CD14-positive monocyte (primary cell): ENCODE results near the gene TVP23C. TPM values are rescaled to one million over a fixed set of nuclear protein-coding genes. Genes with fewer than 3 reads are reported as not detected.
"Not testable (repeated sequence)": the region's sequence is repeated elsewhere in the genome, so short reads cannot be mapped to it uniquely, and the experiment has no call there.

ENCODE experiments used
- DNase-seq, 3 donors: peaks; one replicate each; pipeline ENCODE4 v3.0.0-alpha.2; 2011 to 2022
- H2AFZ ChIP-seq: 2 replicates; pipeline ENCODE4 v1.6.0; 2012; ENCODE audit warnings: mild to moderate bottlenecking, low read depth, low read length, inconsistent platforms; ENCODE audit not compliant: insufficient read depth, poor library complexity, severe bottlenecking
- H3K27ac ChIP-seq, 2 donors: 1 replicate in 1 of 2; 2 replicates in 1 of 2; pipeline ENCODE4 v1.5.1; 2012 to 2013; ENCODE audit warnings: low read length in 2 of 2, control low read depth in 1 of 2, inconsistent platforms in 1 of 2, low read depth in 1 of 2, mild to moderate bottlenecking in 1 of 2
- H3K27me3 ChIP-seq, 2 donors: one replicate each; pipeline versions ENCODE4 v1.6.0 to v1.6.1; 2011 to 2013; ENCODE audit warnings: low read length in 2 of 2; ENCODE audit not compliant: control insufficient read depth in 2 of 2, insufficient read depth in 2 of 2
- H3K36me3 ChIP-seq, 2 donors: replicated peaks in 1 of 2; 1 replicate in 1 of 2; 2 replicates in 1 of 2; pipeline versions ENCODE4 v1.5.1 to v1.6.1; 2012 to 2013; ENCODE audit warnings: low read length in 2 of 2, control low read depth in 1 of 2, inconsistent platforms in 1 of 2, mild to moderate bottlenecking in 1 of 2; ENCODE audit not compliant: insufficient read depth in 2 of 2, control insufficient read depth in 1 of 2
- H3K4me1 ChIP-seq, 2 donors: 1 replicate in 1 of 2; 2 replicates in 1 of 2; pipeline versions ENCODE4 v1.5.1 to v1.6.1; 2012 to 2013; ENCODE audit warnings: low read length in 2 of 2, control low read depth in 1 of 2, inconsistent platforms in 1 of 2, mild to moderate bottlenecking in 1 of 2, moderate library complexity in 1 of 2; ENCODE audit not compliant: insufficient read depth in 2 of 2, control insufficient read depth in 1 of 2
- H3K4me2 ChIP-seq: replicated peaks from 2 replicates; pipeline ENCODE3; 2012; ENCODE audit warnings: low read length, moderate library complexity, mild to moderate bottlenecking; ENCODE audit not compliant: poor library complexity, severe bottlenecking; ENCODE audit errors: extremely low read depth
- H3K4me3 ChIP-seq, 3 experiments: fragments of 200-600 bp in 1 of 3; sonication (generic) in 1 of 3; replicated peaks in 1 of 3; 1 replicate in 2 of 3; 2 replicates in 1 of 3; pipeline ENCODE4 v1.5.1; 2011 to 2013; ENCODE audit warnings: low read length in 3 of 3, mild to moderate bottlenecking in 3 of 3, control low read depth in 2 of 3, low read depth in 2 of 3, inconsistent platforms in 1 of 3, moderate library complexity in 1 of 3
- H3K79me2 ChIP-seq: 2 replicates; pipeline ENCODE4 v1.6.0; 2012; ENCODE audit warnings: mild to moderate bottlenecking, control low read depth, inconsistent platforms, low read length, moderate library complexity; ENCODE audit not compliant: insufficient read depth
- H3K9ac ChIP-seq: 2 replicates; pipeline ENCODE4 v1.6.0; 2017; ENCODE audit warnings: low read length, mild to moderate bottlenecking; ENCODE audit not compliant: insufficient read depth, poor library complexity, severe bottlenecking
- H3K9me3 ChIP-seq, 2 donors: replicated peaks in 1 of 2; 1 replicate in 1 of 2; 2 replicates in 1 of 2; pipeline versions ENCODE4 v1.5.1 to v1.6.1; 2012 to 2013; ENCODE audit warnings: low read length in 2 of 2, control low read depth in 1 of 2; ENCODE audit not compliant: control insufficient read depth in 1 of 2, insufficient read depth in 1 of 2
- H4K20me1 ChIP-seq: 2 replicates; pipeline ENCODE4 v1.6.0; 2012; ENCODE audit warnings: mild to moderate bottlenecking, low read length, control low read depth, moderate library complexity; ENCODE audit not compliant: insufficient read depth
- H3K27ac Mint-ChIP-seq, 7 donors: one replicate each; pipeline ENCODE4 v1.8.0; 2020; ENCODE audit warnings: mild to moderate bottlenecking in 7 of 7, mixed read lengths in 7 of 7, moderate library complexity in 6 of 7, inconsistent platforms in 2 of 7
- H3K27me3 Mint-ChIP-seq, 3 donors: one replicate each; pipeline ENCODE4 v1.8.0; 2021 to 2022; ENCODE audit warnings: low read depth in 3 of 3, mild to moderate bottlenecking in 3 of 3, mixed read lengths in 3 of 3, moderate library complexity in 3 of 3, inconsistent platforms in 1 of 3
- H3K36me3 Mint-ChIP-seq, 2 donors: one replicate each; pipeline ENCODE4 v1.8.0; 2020; ENCODE audit warnings: mixed read lengths in 2 of 2, inconsistent platforms in 1 of 2, mild to moderate bottlenecking in 1 of 2
- H3K4me1 Mint-ChIP-seq: one replicate; pipeline ENCODE4 v1.8.0; 2020; ENCODE audit warnings: mild to moderate bottlenecking, mixed read lengths
- H3K4me3 Mint-ChIP-seq, 2 donors: one replicate each; pipeline ENCODE4 v1.8.0; 2020; ENCODE audit warnings: mild to moderate bottlenecking in 2 of 2, mixed read lengths in 2 of 2, moderate library complexity in 1 of 2
- H3K9me3 Mint-ChIP-seq, 7 donors: one replicate each; pipeline ENCODE4 v1.8.0; 2020 to 2022; ENCODE audit warnings: mixed read lengths in 7 of 7, mild to moderate bottlenecking in 6 of 7, moderate library complexity in 6 of 7, inconsistent platforms in 2 of 7
- WGBS: methylation state at CpG from one replicate; pipeline ENCODE4 v1.1.5; 2013; ENCODE audit warnings: missing lambda C conversion rate; ENCODE audit not compliant: insufficient coverage; 5-methylcytosine and 5-hydroxymethylcytosine counted together
- intact Hi-C, 2 donors: fragments of 100-400 bp; cut with micrococcal nuclease; formaldehyde crosslinking; loops; one replicate each; pipeline versions ENCODE4 v1.15.0 to v1.15.1; 2023
- polyA plus RNA-seq, 3 donors: library from polyadenylated mRNA; depleted of rRNA in 1 of 3; unstranded in 2 of 3; stranded (reverse) in 1 of 3; fragments of 300-500 nt in 2 of 3; fragments of >200 nt in 1 of 3; fragmentation: Illumina TruSeq in 2 of 3; gene quantifications; 1 replicate in 2 of 3; 2 replicates in 1 of 3; pipeline ENCODE4 v1.2.3, GENCODE V29; 2012 to 2021

Gene TVP23C
- polyA plus RNA-seq, 3 donors = 0.88 to 3.3 (median 1.4) TPM

GRCh38 chr17:15561439-15561838 is 1.8 kb downstream of the TVP23C start:
- H3K36me3 Mint-ChIP-seq = not testable (repeated sequence)

GRCh38 chr17:15558403-15559105 is 4.7 kb downstream of the TVP23C start:
- H3K27ac ChIP-seq, H3K36me3 Mint-ChIP-seq, H2AFZ ChIP-seq, H3K9me3 ChIP-seq, H3K27me3 Mint-ChIP-seq, H3K27me3 ChIP-seq, H3K4me3 Mint-ChIP-seq, H4K20me1 ChIP-seq, H3K9me3 Mint-ChIP-seq, H3K4me1 ChIP-seq, H3K36me3 ChIP-seq, H3K4me3 ChIP-seq, intact Hi-C loops, H3K9ac ChIP-seq, DNase-seq, H3K4me1 Mint-ChIP-seq, H3K27ac Mint-ChIP-seq, H3K4me2 ChIP-seq, H3K79me2 ChIP-seq: not testable (repeated sequence)
- WGBS = no CpG with 5 or more reads among the region's 5 CpGs

More at GRCh38 chr17:15561439-15561838, 1.8 kb downstream of the TVP23C start:
- H3K4me3 ChIP-seq, intact Hi-C loops, H4K20me1 ChIP-seq, H3K36me3 ChIP-seq, H3K27me3 ChIP-seq, H2AFZ ChIP-seq, H3K4me3 Mint-ChIP-seq, H3K27me3 Mint-ChIP-seq, H3K9ac ChIP-seq, H3K27ac ChIP-seq, H3K4me1 Mint-ChIP-seq, H3K79me2 ChIP-seq, H3K9me3 Mint-ChIP-seq, H3K4me1 ChIP-seq, H3K27ac Mint-ChIP-seq, H3K9me3 ChIP-seq, H3K4me2 ChIP-seq, DNase-seq: not testable (repeated sequence)
- WGBS = no CpG with 5 or more reads among the region's 10 CpGs

- H3K27ac ChIP-seq, intact Hi-C loops, H3K9me3 Mint-ChIP-seq, H3K27me3 ChIP-seq, H3K4me2 ChIP-seq, H4K20me1 ChIP-seq, H3K4me1 ChIP-seq, H3K9ac ChIP-seq, H3K4me3 ChIP-seq, H3K4me1 Mint-ChIP-seq, H3K9me3 ChIP-seq, H3K36me3 ChIP-seq, DNase-seq, H3K36me3 Mint-ChIP-seq, H3K79me2 ChIP-seq, H3K27ac Mint-ChIP-seq, H2AFZ ChIP-seq, H3K27me3 Mint-ChIP-seq, H3K4me3 Mint-ChIP-seq: not testable (repeated sequence)
- no CpG with 5 or more reads among the region's 5 CpGs for WGBS
Measured at GRCh38 chr17:15557334-15557832, 5.9 kb downstream of the TVP23C start.

- H3K79me2 ChIP-seq, intact Hi-C loops: not testable (repeated sequence)
- WGBS = no CpG with 5 or more reads among the region's 1 CpG
Measured at GRCh38 chr17:15552932-15553331, 10.4 kb downstream of the TVP23C start.

More at GRCh38 chr17:15552932-15553331, 10.4 kb downstream of the TVP23C start:
- H3K36me3 ChIP-seq, H3K36me3 Mint-ChIP-seq, H3K4me1 Mint-ChIP-seq, H3K27me3 ChIP-seq, H3K27ac Mint-ChIP-seq, H3K4me2 ChIP-seq, H2AFZ ChIP-seq, H3K4me3 ChIP-seq, H3K9me3 ChIP-seq, H4K20me1 ChIP-seq, H3K4me1 ChIP-seq, H3K9ac ChIP-seq, H3K9me3 Mint-ChIP-seq, DNase-seq, H3K4me3 Mint-ChIP-seq, H3K27me3 Mint-ChIP-seq, H3K27ac ChIP-seq: not testable (repeated sequence)
